GM23248 (cell line): ENCODE measurements around the gene NEGR1.

Experiments used
- EZH2 ChIP-seq: fragments of 200-600 bp; sonication (generic); IDR thresholded peaks from 2 replicates; pipeline ENCODE4 v1.6.1; 2018; ENCODE audit warnings: antibody characterized with exemption, mild to moderate bottlenecking; ENCODE audit not compliant: insufficient read depth, poor library complexity, severe bottlenecking
- EZH2phosphoT487 ChIP-seq: fragments of 200-600 bp; sonication (generic); IDR thresholded peaks from 2 replicates; pipeline ENCODE4 v1.6.1; 2018; ENCODE audit warnings: antibody characterized with exemption, moderate library complexity, mild to moderate bottlenecking, low read depth; ENCODE audit not compliant: insufficient read depth

- TF ChIP-seq EZH2: no peak
- TF ChIP-seq EZH2phosphoT487: no peak
These were observed 1.2 kb upstream of the NEGR1 start for GRCh38 chr1:72283307-72284083.
